ENCODE measurements around the gene KLK13.

GRCh38 chr19:51076631-51077213 lies 11.8 kb upstream of the KLK13 start:
- TF ChIP-seq CTCF (IDR thresholded peaks at IDR 0.05) (no peak), EP300 (IDR thresholded peaks at IDR 0.05) (no peak)

All from tibial nerve (tissue), 4 donors.